ENCODE results near the gene EFCAB9.
A peak's percentile ranks its signal among the peaks of the same experiment; 100 is the strongest.

The EFCAB9 gene

GRCh38 chr5:172235132-172235780 is 41.3 kb downstream of the EFCAB9 start:
- TF ChIP-seq GATA2 (IDR thresholded peaks at IDR 0.05; ENCODE audit: low read depth, low read length) = peak; percentile 69; the same call in 1 of the 2 replicates
- peak; percentile 72; the same call in 1 of the 2 replicates for TF ChIP-seq GATA3 (IDR thresholded peaks at IDR 0.05; ENCODE audit: low read depth, low read length)

- TF ChIP-seq GATA3 (IDR thresholded peaks at IDR 0.05; ENCODE audit: low read depth, low read length) = peak; percentile 22; the same call in 1 of the 2 replicates
- TF ChIP-seq GATA2 (IDR thresholded peaks at IDR 0.05; ENCODE audit: low read depth, low read length) = no peak
Measured at GRCh38 chr5:172235827-172236736, 42.1 kb downstream of the EFCAB9 start.

GRCh38 chr5:172238334-172238733 is 44.4 kb downstream of the EFCAB9 start:
- no peak for TF ChIP-seq GATA2 (IDR thresholded peaks at IDR 0.05; ENCODE audit: low read depth, low read length)
- no peak for TF ChIP-seq GATA3 (IDR thresholded peaks at IDR 0.05; ENCODE audit: low read depth, low read length)

GRCh38 chr5:172243302-172243701 is 49.3 kb downstream of the EFCAB9 start:
- no peak for TF ChIP-seq GATA2 (IDR thresholded peaks at IDR 0.05; ENCODE audit: low read depth, low read length)
- TF ChIP-seq GATA3 (IDR thresholded peaks at IDR 0.05; ENCODE audit: low read depth, low read length) = no peak

GRCh38 chr5:172245046-172245445 is 51.1 kb downstream of the EFCAB9 start:
- TF ChIP-seq GATA2 (IDR thresholded peaks at IDR 0.05; ENCODE audit: low read depth, low read length) = no peak
- no peak for TF ChIP-seq GATA3 (IDR thresholded peaks at IDR 0.05; ENCODE audit: low read depth, low read length)

- TF ChIP-seq GATA3 (IDR thresholded peaks at IDR 0.05; ENCODE audit: low read depth, low read length) = no peak
- TF ChIP-seq GATA2 (IDR thresholded peaks at IDR 0.05; ENCODE audit: low read depth, low read length) = no peak
Measured at GRCh38 chr5:172245703-172246125, 51.7 kb downstream of the EFCAB9 start.

- TF ChIP-seq GATA3 (IDR thresholded peaks at IDR 0.05; ENCODE audit: low read depth, low read length) (no peak), GATA2 (IDR thresholded peaks at IDR 0.05; ENCODE audit: low read depth, low read length) (no peak)
Measured at GRCh38 chr5:172248637-172249036, 54.7 kb downstream of the EFCAB9 start.

GRCh38 chr5:172251419-172251818 is 57.4 kb downstream of the EFCAB9 start:
- TF ChIP-seq GATA3 (IDR thresholded peaks at IDR 0.05; ENCODE audit: low read depth, low read length) = no peak
- TF ChIP-seq GATA2 (IDR thresholded peaks at IDR 0.05; ENCODE audit: low read depth, low read length) = no peak

GRCh38 chr5:172252501-172252900 is 58.5 kb downstream of the EFCAB9 start:
- TF ChIP-seq GATA2 (IDR thresholded peaks at IDR 0.05; ENCODE audit: low read depth, low read length) = no peak
- no peak for TF ChIP-seq GATA3 (IDR thresholded peaks at IDR 0.05; ENCODE audit: low read depth, low read length)
